GM18519 (cell line): ENCODE data around the gene ACOXL.
A peak's percentile ranks its signal among the peaks of the same experiment; 100 is the strongest.
"Not testable (repeated sequence)": the region's sequence is repeated elsewhere in the genome, so short reads cannot be mapped to it uniquely, and the experiment has no call there.

ENCODE experiments used
- ATAC-seq: cut with Tn5 transposase; IDR thresholded peaks from one replicate; pipeline ENCODE4 v1.9.1; 2021; ENCODE audit warnings: mild to moderate bottlenecking, moderate library complexity; ENCODE audit not compliant: unreplicated experiment, low FRiP score

The ACOXL gene

DNA sequence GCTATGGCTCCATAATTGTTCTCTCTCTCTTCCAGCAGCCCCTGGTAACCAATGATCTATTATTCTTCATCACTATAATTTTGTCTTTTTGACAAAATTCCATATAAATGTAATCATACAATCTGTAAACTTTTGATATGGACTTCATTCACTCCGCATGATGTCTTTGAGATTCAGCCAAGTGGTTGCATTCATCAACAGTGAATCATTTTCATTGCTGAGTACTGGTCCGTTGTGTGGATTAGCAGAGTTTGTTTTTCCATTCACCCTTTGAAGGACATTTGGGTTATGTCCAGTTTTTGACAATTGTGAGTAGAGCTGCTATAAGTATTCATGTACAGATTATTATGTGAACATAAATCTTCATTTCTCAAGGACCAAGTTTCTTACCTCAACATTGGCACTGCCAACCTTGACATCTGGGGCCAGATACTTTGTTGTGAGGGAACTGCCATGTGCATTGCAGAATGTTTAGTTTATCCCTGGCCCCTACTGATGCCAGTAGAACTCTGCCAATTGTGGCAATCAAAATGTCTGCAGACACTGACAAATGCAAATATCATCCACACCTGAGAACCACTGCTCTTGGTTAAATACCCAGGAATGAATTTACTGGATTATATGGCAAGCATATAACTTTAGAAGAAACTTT lies 340.0 kb downstream of the ACOXL start:
- no peak for ATAC-seq

DNA sequence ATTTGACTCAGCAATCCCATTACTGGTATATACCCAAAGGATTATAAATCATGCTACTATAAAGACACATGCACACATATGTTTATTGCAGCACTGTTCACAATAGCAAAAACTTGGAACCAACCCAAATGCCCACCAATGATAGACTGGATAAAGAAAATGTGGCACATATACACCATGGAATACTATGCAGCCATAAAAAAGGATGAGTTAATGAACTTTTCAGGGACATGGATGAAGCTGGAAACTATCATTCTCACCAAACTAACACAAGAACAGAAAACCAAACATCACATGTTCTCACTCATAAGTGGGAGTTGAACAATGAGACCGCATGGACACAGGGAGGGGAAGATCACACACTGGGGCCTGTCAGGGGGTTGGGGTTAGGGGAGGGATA lies 350.3 kb downstream of the ACOXL start:
- not testable (repeated sequence) for ATAC-seq

DNA sequence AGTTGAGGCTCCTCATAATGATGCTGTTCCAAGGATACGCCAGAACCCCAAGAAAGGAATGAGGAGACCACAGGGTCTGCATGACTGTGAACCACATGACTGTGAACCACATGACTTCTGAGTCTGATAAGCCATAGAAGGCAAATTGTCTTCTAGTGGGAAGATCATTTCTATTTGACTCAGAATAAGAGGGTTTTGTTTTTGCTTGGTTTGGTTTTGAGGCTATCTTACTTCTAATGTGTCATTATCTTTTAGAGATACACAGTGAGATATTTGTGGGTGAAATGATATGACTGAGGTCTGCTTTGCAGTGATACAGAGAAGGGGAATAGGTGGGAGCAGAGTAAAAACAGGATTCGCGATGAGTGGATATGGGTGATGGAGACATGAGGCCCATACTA lies 359.4 kb downstream of the ACOXL start:
- ATAC-seq = no peak

DNA sequence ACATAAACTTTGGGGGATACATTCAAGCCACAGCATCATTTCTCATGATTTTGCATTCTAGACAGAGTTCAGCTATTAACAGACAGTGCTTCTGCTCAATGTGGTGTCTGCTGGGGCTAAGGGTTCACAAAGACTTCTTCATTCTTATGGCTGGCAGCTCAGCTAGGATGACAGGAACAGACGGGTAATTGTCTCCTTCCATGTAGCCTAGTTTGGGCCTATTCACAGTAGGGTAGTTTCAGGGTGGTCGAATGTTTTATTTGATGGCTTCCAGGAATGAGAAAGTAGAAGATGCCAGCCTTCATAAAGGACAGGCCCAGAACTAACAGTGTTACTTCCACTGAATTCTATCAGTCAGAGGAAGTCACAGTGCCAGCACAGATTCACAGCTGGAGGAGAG lies 362.3 kb downstream of the ACOXL start:
- no peak for ATAC-seq

DNA sequence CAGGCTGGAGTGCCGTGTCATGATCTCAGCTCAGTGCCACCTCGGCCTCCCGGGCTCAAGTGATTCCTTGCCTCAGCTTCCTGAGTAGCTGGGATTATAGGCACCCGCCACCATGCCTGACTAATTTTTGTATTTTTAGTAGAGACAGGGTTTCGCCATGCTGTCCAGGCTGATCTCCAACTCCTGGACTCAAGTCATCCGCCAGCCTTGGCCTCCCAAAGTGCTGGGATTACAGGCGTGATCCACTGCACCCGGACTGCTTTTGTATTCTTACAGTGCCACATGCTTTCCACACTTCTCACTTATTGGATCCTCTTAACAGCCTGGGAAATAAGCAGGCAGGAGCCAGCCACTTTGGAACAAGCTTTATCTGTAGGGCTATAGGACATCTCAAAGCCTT lies 363.1 kb downstream of the ACOXL start:
- ATAC-seq = no peak

DNA sequence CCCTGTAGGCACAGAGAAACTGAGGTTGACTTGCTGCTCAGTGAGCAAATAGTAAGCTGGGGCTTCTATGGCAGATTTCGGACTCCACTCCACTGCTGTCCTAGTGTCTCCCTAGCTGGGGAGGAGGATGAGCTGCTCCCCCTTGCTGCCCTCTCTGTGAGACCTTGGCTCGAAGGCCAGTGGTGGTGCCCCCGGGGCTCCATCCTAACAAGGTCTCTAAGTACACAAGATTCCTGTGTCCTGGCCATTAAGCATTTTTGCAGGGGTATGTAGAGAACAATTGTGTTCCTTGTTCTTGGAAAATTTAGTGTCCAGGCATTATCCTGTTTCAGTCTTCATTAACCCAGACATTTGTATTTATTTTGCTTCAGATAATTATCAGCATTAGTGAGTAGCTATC lies 367.0 kb downstream of the ACOXL start:
- ATAC-seq = no peak

DNA sequence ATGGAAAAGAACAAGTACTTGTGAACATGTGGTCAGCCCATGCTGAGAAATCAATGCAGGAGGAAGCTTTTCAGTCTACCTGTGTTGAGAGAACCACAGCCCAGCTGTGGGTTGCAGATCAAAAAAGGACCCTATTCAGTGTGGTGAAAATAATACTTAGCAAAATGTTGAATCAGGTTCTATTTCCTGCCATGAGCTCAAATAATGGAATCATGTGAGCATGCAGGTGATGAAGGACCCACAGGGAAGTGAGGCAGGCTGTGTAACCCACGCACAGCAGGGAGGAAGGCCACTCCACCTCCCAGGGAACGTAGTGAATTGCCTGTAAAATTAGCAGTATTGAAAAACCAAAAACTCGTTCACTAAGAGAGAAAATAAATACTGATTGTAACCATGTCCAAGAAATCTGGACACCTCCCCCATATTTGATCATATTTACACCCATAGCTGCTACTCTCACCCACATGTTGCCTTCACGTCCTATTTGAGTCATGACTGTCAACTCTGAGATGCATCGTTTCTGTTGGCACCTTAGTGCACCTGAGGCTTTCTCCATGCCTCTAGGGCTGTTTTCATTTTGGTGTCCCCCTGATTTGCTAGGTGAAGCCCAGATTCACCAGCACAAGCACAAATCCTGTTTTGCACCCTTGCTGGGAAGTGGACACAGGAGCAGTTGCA lies 367.9 kb downstream of the ACOXL start:
- no peak for ATAC-seq

DNA sequence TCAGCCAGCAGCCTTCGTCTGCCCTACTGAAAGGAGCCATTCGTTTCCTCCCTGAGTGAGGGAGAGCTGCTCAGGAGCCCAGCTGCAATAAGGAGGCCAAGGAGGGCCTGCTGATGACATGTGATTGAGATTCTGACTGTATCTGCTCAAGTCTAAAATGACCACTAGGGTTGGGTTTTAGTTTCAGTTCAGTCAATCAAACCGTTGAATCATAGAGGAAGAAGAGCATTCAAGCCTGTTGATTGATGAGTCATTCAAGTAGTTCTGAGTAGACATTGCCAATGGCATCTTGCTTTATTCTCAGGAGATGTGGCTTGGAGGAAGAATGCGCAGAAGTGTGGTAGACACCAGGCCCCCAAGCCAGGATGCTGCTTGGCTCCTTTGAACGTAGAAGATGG lies 368.4 kb downstream of the ACOXL start:
- peak; percentile 75 for ATAC-seq

DNA sequence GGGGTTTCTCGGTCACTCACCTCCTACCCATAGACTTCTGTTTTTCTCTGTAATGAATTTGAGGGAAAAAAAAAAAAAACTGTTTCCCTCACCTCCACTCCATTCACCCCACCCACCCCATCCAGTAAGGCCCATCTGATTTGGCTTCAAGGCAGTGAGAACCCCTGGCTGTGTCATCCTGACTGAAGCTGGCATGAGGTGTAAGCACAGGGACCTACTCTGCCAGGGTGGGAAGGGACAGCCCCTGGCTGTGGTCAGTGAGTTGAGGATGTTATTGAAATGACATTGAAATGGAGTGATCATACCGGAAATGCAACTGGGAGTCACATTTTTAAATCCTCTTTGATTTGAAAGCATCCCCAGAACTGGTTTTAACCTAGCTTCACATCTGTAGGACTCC lies 369.2 kb downstream of the ACOXL start:
- no peak for ATAC-seq

DNA sequence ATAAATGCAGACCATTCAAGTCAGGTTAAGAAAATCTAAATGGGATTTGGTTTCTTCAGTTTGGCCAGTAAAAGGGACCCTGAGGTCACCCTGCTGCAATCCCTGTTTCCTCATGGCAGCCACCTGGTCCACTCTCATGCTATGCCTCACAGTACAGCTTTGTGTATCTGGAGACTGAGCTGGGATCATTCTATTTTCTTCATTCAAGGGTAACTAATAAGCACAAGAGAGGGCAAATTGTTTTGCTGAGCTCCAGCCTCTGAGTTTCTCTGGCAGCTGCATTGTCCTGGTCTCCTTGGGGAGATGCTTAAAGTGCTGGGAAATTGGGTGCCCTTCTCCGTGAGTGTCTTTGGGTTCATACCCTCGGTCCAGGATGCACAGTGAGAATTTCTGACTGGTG lies 369.8 kb downstream of the ACOXL start:
- no peak for ATAC-seq

DNA sequence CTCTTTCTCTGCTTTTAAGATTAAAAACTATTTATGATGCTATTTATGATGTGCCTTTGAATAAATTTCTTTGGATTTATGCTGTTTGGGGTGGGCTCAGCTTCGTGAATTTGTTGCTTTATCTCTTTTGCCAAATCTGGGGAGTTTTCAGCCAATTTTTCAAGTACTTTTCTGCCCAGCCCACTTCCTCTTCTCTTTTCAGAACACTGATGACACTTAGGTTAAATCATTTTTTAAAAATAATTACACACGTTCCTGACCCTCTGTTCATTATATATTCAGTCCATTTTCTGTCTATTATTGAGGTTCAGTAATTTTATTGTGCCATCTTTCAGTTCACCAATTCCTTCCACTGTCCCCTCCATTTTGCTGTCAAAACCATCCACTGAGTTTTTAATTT lies 373.6 kb downstream of the ACOXL start:
- ATAC-seq = no peak

DNA sequence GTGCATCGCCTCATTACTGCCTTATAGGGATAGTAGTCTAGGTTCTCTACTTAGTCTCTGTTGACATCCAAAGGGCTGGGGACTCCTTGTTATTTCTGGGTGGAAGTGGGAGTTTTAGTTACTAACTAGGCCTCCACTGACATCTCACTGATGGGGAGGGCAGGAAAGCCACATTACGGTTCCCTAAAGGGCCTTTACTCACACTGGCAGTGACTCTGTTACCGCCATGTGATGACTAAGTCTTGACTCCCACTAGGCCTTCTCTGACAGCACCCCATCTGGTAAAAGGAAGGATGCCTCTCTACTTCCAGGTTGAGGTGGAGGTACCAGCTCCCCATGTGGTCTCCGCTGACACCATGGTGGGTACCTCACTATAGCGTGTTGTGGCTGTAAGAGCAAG lies 374.3 kb downstream of the ACOXL start:
- ATAC-seq = no peak

DNA sequence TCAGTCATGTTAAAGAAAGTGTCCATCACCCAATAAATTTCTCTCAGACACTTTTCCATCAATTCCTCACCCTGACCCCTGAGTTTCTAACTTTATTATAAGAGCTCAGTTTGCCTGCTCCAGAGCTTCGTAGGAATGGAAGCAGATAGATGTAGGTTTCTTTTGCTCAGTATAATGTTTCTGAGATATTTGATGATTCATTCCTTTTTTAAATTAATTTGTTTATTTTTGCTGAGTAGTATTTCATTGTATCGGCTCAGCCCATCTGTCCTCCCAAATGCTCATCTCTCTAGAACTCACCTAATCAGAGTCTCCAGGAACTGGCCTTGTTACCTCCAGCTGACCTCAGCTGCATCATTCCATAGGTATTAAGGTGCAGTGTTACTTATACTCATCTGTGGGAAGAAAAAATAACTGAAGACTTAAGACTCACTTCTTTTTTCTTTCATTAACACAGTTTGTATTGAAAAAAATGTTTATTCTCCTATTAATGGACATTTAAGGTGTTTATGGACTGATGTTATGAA lies 376.4 kb downstream of the ACOXL start:
- no peak for ATAC-seq

DNA sequence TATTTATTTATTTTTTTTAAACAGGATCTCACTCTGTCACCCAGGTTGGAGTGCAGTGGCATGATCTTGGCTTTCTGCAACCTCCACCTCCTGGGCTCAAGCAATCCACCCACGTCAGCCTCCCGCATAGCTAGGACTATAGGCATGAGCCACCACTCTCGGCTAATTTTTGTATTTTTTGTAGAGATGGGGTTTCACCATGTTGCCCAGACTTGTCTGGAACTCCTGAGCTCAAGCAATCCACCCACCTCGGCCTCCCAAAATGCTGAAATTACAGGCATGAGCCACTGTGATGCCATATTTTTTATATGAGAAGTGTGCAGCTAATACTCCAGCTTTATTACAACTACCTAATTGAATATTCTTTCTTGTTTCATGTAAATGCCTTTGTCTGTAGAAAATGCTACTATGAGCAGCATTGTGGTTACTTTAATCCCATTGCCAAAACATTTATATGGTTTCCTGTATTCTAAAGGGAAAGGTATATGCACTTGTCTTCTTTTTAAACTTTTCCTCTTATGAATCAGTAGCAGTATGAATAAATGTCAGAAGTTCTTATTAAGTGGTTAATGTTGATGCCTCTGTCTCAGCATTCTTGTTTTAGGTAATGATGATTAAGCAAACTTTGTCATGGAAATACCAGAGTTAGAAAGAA lies 378.9 kb downstream of the ACOXL start:
- ATAC-seq = no peak

DNA sequence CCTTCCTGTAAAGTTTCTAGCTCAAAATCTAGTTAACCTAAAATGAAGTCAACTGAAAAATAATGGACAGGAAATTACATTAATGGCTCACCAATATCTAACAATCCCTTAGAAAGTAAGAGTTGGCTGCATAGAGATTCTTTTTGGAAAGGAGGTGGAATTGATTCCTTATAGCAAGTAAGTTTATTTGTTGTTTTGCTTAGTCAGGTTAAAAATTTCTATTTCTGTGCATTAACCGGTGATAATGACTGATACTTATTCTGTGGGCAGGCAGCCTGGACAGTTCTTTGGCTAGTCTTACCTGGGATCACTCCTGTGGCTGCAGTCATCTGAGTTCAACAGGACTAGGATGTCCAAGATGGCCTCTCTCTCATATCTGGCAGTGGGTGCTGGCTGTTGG lies 381.5 kb downstream of the ACOXL start:
- ATAC-seq = no peak

DNA sequence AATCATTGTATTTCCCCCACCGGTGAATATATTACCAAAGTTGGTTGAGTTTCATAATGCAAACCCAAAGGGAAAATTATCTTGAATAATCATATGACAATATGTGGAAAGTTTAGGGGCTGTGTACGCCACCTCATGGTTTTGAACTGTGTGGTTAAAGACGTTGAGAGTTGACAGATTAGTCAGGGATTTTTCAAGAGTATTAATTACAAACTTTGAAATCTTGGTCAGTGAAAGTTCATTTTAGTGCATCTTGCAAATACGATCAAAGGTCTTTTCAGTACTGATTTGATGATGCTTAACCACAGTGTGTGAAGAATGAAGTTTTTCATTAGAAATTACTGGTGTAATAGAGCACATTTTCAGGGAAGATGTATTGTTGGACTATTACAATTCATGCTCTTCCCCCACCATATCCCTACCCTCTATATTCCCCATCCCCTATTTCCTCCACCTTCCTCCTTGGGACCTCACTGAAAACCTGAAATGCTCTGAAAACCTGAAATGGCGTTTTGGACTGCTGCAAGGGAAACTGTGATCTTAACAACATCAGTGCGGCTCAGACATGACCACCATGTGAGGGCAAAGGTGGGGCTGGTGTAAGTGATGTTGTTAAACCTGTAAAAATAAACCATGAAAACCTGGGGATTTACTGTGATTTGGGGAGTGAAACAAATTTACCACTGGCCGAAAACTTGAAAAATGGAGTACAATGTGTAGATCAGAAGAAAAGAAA lies 383.8 kb downstream of the ACOXL start:
- no peak for ATAC-seq

DNA sequence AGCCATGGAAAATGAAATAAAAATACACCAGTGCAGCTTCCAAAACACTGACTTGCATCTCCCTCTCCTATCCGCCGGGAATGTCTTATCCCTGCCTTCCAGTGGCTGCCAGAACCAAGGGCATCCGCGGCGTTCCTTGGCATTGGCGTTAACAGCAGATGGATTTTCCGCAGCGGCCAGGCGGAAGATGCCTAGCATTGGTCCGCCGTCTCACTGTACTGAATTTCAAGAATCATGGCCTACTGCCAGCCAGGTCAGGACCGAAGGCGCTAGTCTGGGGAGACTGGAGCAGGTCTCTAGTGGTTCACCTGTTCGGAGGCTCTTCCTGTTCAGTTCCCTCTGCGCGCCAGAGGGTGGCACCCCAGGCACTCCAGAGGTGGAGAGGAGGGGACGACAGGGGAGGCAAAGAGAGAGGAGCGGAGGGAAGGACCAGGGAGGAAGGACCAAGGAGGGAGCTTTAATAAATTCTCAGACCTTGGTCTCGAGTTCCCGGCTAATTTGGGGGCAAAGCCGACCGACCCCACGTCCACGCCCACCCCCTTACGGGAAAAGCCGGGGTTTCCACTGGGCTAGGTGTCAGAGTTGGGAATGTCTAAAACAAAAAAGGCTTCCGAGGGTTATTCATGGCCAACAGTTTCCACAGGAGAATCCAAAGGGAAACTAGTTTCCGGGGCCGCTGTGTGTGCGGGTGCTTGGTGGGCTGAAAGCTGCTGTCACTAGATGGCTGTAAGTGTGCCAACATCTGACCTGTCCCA lies 384.6 kb downstream of the ACOXL start:
- ATAC-seq = no peak

DNA sequence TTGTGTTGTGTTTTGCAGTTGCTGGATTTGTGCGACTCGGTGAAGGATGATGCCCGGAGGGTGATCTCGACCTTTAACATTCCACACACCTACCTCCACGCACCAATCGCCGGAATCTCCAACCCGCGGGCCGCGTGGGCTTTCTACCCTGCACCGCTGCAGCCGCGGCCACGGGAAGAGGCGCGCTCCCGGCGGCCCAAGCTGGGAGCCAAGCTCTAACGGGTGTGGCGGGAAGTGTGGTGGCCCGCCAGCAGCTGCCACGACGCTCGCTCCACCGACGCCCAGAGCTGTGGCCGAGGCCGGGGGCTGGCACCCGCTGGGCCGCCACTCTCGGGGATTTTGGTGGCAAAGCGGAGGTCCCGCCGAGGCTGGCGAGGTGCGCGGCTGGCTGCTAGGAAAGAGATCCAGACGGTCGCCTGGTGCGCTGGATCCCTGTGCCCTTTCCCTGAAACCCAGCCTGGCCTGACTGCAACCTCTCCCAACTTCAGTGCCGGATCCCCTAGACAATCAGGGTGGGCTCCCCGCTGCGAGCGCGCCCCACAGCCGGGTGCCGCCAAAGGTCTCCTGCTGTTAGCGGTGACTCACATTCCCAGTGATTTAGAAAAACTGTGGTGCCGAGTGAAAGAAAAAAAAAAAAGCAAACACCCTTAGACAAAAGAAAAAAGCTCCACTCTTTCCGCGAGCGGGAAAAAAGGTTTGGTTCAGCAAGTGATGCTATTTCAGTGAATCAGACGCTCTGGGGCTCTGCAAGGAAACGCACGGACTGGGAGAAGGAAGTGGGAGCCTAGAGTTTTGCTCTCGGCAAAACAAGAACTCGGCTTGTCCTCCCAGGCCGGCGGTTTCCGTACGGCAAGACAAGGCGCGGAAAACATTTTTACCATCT lies 385.5 kb downstream of the ACOXL start:
- ATAC-seq = no peak

DNA sequence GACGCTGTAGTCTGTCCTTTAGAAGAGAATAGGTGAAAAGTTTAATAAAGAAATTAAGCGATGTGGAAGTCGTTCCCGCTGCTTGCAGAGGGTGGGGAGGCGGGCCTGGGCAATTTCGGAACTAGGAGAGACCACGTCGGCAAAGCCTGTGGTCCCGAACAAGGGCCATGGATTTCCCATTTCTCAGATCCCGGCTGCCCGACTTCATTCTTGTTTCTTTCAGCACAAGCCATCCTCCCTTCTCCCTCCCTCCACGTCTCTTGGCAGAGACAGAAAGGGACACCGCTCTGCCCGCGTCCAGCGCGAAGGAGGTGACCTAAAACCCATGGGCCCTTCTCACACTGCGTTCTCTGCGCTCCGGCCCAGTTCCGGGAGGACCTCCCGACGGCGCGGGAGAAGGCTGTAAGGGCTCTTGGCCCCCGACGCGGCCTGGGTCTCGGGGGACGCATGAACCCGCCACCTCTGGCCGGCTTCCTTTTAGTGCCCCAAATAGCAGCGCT lies 386.2 kb downstream of the ACOXL start:
- no peak for ATAC-seq
